Transverse colon (tissue), 4 donors: ENCODE data around the gene COL20A1. TPM values are rescaled to one million over a fixed set of nuclear protein-coding genes. Genes with fewer than 3 reads are reported as not detected.

ENCODE experiments used
- DNase-seq: peaks from one replicate; pipeline ENCODE4 v3.0.0-alpha.2; 2019
- H3K27ac ChIP-seq, 4 donors: fragments of 200-600 bp; sonication (generic); 2 replicates each; pipeline ENCODE4 v1.5.1; 2016 to 2018; ENCODE audit warnings: inconsistent platforms in 4 of 4
- H3K27me3 ChIP-seq: fragments of 200-600 bp; sonication (generic); 2 replicates; pipeline ENCODE4 v1.5.1; 2017; ENCODE audit warnings: inconsistent platforms
- H3K36me3 ChIP-seq, 4 donors: fragments of 200-600 bp; sonication (generic); 2 replicates each; pipeline ENCODE4 v1.5.1; 2017 to 2019; ENCODE audit warnings: inconsistent platforms in 4 of 4
- H3K4me1 ChIP-seq, 4 donors: fragments of 200-600 bp; sonication (generic); 2 replicates each; pipeline ENCODE4 v1.5.1; 2017 to 2020; ENCODE audit warnings: inconsistent platforms in 4 of 4
- H3K4me3 ChIP-seq, 4 donors: fragments of 200-600 bp; sonication (generic); 1 replicate in 1 of 4; 2 replicates in 3 of 4; pipeline versions ENCODE4 v1.5.1 to v1.6.1; 2017 to 2019; ENCODE audit warnings: inconsistent platforms in 4 of 4
- H3K9me3 ChIP-seq, 2 donors: fragments of 200-600 bp; sonication (generic); 2 replicates each; pipeline ENCODE4 v1.5.1; 2017 to 2019; ENCODE audit warnings: inconsistent platforms in 2 of 2
- EP300 ChIP-seq: sonication (generic); formaldehyde crosslinking; IDR thresholded peaks from one replicate; pipeline ENCODE4 v1.6.1; 2017; ENCODE audit warnings: antibody characterized with exemption, low read depth
- POLR2A ChIP-seq: fragments of 450-650 bp; IDR thresholded peaks from one replicate; pipeline ENCODE4 v1.6.1; 2016; ENCODE audit warnings: antibody characterized with exemption, mild to moderate bottlenecking, moderate library complexity
- POLR2AphosphoS5 ChIP-seq, 3 donors: sonication (generic); formaldehyde crosslinking; IDR thresholded peaks; one replicate each; pipeline ENCODE4 v1.6.1; 2016; ENCODE audit warnings: antibody characterized with exemption in 3 of 3
- WGBS, 2 donors: methylation state at CpG; one replicate each; pipeline ENCODE4 v1.1.5; 2018; ENCODE audit warnings: low coverage in 1 of 2; 5-methylcytosine and 5-hydroxymethylcytosine counted together
- in situ Hi-C, 4 donors: fragments of 200-750 bp; cut with MboI; loops; one replicate each; pipeline versions ENCODE4 v1.15.0 to v1.15.1; 2017; ENCODE audit warnings: low sequenced_read_pairs in 3 of 4, low pct_ligation_motif_present in 1 of 4, low pct_unique_long_range_greater_than_20kb in 1 of 4
- intact Hi-C: fragments of 100-400 bp; cut with DNase I; formaldehyde crosslinking; loops from one replicate; pipeline ENCODE4 v1.15.1; 2023; ENCODE audit warnings: low total_unique reads
- total RNA-seq, 4 donors: library from RNA; depleted of rRNA; stranded (reverse); fragments of >200 nt; gene quantifications; one replicate each; pipeline ENCODE4 v1.1.0, GENCODE V29; 2016
- TF ChIP-seq, protein P1 (sequence below), 5 experiments: fragments of 200-600 bp in 3 of 5; fragments of 450-650 bp in 2 of 5; sonication (generic) in 3 of 5; IDR thresholded peaks; 1 replicate in 2 of 5; 2 replicates in 3 of 5; pipeline ENCODE4 v1.5.1; 2016 to 2017; ENCODE audit warnings: antibody characterized with exemption in 5 of 5, inconsistent platforms in 3 of 5, mild to moderate bottlenecking in 2 of 5, moderate library complexity in 1 of 5

The COL20A1 gene
- total RNA-seq, 4 donors from 2014 or later = 43.8 TPM; not detected in 3

DNA sequence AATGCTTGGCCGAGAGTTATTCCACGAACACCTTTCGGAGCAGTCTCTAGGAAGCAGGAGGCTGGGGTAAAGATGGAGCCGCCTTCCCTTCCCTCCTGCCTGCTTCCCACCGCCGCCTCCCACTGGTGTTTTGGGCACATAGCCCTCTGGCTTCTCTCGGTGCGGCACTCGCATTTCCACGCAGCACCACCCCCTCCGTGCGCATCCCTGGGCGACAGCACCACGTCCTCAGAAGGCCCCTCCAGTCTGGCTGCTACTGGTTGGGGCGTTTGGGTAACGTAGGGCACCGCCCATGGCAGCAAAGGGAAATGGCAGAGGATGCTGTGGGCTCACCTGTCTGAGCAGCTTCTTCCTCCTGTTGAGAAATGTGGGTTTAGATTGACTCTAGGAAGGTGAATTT, 2.4 kb downstream of the COL20A1 start:
- intact Hi-C loops (no loop called here), in situ Hi-C loops (no loop called here)
- Histone ChIP-seq H3K4me1 (peaks cover 0 to 5% (median 0%) of the 10 kb centered on the region in 4 donors), H3K36me3 (no peaks in the 10 kb centered on the region), H3K4me3 (no peak overlapping the region), H3K9me3 (no peaks in the 10 kb centered on the region), H3K27me3 (peaks cover 74% of the 10 kb centered on the region), H3K27ac (no peak overlapping the region)
- 34% methylated on average over 17 of the region's 17 CpGs; no CpG with 5 or more reads in 1 of the 2 donors for WGBS, 2 donors
- no peak for DNase-seq
- TF ChIP-seq POLR2AphosphoS5 (IDR thresholded peaks at IDR 0.05) = no peak
- TF ChIP-seq EP300 = no peak
- no peak for TF ChIP-seq POLR2A
- TF ChIP-seq, protein P1, sequence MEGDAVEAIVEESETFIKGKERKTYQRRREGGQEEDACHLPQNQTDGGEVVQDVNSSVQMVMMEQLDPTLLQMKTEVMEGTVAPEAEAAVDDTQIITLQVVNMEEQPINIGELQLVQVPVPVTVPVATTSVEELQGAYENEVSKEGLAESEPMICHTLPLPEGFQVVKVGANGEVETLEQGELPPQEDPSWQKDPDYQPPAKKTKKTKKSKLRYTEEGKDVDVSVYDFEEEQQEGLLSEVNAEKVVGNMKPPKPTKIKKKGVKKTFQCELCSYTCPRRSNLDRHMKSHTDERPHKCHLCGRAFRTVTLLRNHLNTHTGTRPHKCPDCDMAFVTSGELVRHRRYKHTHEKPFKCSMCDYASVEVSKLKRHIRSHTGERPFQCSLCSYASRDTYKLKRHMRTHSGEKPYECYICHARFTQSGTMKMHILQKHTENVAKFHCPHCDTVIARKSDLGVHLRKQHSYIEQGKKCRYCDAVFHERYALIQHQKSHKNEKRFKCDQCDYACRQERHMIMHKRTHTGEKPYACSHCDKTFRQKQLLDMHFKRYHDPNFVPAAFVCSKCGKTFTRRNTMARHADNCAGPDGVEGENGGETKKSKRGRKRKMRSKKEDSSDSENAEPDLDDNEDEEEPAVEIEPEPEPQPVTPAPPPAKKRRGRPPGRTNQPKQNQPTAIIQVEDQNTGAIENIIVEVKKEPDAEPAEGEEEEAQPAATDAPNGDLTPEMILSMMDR (IDR thresholded peaks at IDR 0.05) = no peak

DNA sequence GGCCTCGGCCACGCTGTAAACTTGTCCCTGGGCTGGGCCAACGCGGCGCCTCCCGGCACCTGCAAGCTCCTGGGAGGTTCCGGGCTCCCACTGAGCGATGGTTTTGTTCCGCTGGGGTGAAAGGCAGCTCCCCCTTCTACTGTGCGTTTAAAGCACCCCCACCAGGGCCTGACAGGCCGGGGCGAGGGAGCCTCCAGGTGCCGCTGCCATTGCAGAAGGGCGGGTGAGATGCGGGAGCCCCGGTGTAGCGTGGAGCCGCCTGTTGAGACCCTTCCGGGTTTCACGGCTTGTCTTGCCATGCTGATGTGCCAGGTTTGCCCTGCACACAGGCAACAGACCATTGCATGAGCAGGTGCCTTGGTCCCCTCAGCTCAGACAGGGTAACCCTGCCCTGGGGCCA, 2.9 kb downstream of the COL20A1 start:
- no peak for DNase-seq
- 16% methylated on average over 17 of the region's 20 CpGs; no CpG with 5 or more reads in 1 of the 2 donors for WGBS, 2 donors
- H3K9me3 ChIP-seq = no peaks in the 10 kb centered on the region
- H3K36me3 ChIP-seq = no peaks in the 10 kb centered on the region
- peaks cover 78% of the 10 kb centered on the region for H3K27me3 ChIP-seq
- H3K4me3 ChIP-seq = no peak overlapping the region
- H3K27ac ChIP-seq = no peak overlapping the region
- in situ Hi-C loops (no loop called here), intact Hi-C loops (no loop called here)
- H3K4me1 ChIP-seq = peaks cover 0 to 2% (median 0%) of the 10 kb centered on the region in 4 donors
- no peak for TF ChIP-seq POLR2AphosphoS5 (IDR thresholded peaks at IDR 0.05)
- no peak for TF ChIP-seq EP300
- no peak for TF ChIP-seq POLR2A

DNA sequence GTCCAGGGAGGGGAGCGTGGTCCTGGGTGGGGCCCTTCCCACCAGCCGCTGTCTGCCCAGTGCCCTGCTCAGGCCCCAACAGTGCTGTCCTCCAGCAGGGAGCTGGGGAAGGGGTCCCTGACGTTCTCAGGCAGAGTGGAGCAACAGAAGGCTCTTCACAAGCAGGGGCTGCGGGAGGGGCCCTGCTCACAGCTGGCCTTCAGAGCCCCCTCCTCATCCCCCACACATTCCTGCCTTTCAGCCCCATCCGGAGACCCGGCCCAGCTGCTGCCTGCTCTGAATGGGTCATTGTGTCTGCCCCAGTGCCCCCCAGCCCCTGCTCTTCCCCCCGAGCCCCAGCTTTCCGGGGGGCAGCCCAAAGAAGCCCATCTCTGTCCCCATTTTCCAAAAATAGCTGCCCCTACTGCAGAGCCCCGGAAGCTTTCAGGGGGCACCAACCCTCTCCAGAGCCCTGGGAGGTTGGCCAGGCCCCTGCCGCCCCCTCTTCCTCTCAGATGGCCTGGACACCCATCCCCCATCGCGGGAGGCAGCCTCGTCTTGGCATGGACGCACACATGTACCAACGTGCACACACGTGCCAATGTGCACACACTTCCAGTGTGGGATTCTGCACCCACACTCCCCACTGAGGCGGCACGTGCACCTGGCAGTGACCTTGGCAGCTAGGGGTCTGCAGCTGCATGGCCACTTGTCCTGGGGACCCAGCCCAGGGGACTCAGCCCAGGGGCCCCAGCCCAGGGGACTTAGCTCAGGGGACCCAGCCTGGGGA, 3.7 kb downstream of the COL20A1 start:
- intact Hi-C loops (no loop called here), in situ Hi-C loops (no loop called here)
- Histone ChIP-seq H3K27ac (no peak overlapping the region), H3K4me1 (no peaks in the 10 kb centered on the region), H3K27me3 (peaks cover 85% of the 10 kb centered on the region), H3K36me3 (no peaks in the 10 kb centered on the region), H3K4me3 (no peak overlapping the region), H3K9me3 (no peaks in the 10 kb centered on the region)
- no peak for DNase-seq
- WGBS, 2 donors = 48 to 60% methylated on average over 2 to 14 of the region's 18 CpGs
- TF ChIP-seq EP300 = no peak

DNA sequence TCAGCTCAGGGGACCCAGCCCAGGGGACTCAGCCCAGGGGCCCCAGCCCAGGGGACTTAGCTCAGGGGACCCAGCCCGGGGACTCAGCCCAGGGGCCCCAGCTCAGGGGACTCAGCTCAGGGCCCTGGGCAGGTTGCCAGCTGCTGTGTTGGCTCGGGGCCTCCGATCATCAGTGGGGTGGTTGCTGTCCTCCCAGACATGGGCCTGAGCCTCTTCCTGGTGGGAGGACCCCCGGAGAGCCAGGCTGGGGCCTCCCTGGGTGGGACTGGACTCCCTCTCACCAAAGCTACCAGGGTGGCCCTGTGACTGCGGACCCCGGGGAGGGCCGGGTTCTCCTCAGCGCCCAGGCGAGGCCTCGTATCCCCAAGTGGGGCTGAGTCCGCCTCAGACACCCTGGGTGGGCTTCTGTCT, 4.4 kb downstream of the COL20A1 start:
- in situ Hi-C loops = no loop called here
- intact Hi-C loops = no loop called here
- Histone ChIP-seq H3K27ac (no peak overlapping the region), H3K27me3 (peaks cover 85% of the 10 kb centered on the region), H3K4me3 (no peak overlapping the region), H3K36me3 (no peaks in the 10 kb centered on the region), H3K9me3 (no peaks in the 10 kb centered on the region), H3K4me1 (no peaks in the 10 kb centered on the region)
- TF ChIP-seq POLR2AphosphoS5 (IDR thresholded peaks at IDR 0.05) (no peak), POLR2A (no peak), EP300 (no peak)
- TF ChIP-seq, protein P1 (IDR thresholded peaks at IDR 0.05) = no peak
- 47% methylated on average over 11 of the region's 11 CpGs; no CpG with 5 or more reads in 1 of the 2 donors for WGBS, 2 donors
- DNase-seq = no peak

DNA sequence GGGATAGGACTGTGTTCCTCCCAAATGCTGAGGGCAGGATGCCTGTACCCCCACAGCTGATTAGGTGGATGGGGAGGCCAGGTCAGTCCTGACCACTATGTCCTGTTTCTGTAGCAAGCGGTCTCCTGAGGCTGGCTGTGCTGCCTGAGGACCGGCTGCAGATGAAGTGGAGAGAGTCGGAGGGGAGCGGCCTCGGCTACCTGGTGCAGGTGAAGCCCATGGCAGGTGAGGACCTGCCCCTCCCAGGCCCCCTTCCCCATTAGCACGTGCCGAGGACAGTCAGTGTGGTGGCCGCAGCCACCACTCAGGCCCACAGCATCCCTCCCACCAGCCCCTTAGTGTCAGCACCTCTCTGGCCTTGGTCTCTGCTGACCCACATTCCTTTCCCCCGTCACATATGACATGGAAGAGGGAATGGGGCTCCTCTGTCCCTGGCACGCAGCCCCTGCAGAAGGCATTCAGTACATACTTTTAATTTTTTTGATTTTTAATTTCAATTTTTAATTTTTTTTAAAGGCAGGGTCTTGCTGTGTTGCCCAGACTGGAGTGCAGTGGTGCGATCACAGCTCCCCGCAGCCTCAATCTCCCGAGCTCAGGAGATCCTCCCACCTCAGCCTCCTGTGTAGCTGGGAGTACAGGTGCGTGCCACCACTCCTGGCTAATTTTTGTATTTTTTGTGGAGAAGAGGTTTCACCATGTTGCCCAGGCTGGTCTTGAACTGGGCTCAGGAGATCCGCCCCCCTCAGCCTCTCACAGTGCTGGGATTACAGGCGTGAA, 5.0 kb downstream of the COL20A1 start:
- Histone ChIP-seq H3K4me3 (no peak overlapping the region), H3K27me3 (peaks cover 79% of the 10 kb centered on the region), H3K4me1 (no peaks in the 10 kb centered on the region), H3K9me3 (no peaks in the 10 kb centered on the region), H3K36me3 (no peaks in the 10 kb centered on the region), H3K27ac (no peak overlapping the region)
- intact Hi-C loops = no loop called here
- in situ Hi-C loops = no loop called here
- 74 to 83% methylated on average over 6 to 16 of the region's 16 CpGs for WGBS, 2 donors
- DNase-seq = no peak
- TF ChIP-seq POLR2A (no peak), POLR2AphosphoS5 (IDR thresholded peaks at IDR 0.05) (no peak), EP300 (no peak)
- TF ChIP-seq, protein P1 (IDR thresholded peaks at IDR 0.05) = no peak
